Heart right ventricle (tissue), 12 donors: ENCODE results near the gene WNT8B. TPM values are rescaled to one million over a fixed set of nuclear protein-coding genes. Genes with fewer than 3 reads are reported as not detected.

ENCODE experiments used
- polyA plus RNA-seq, 2 donors: library from polyadenylated mRNA; stranded (reverse); fragments of 200-250 nt; gene quantifications; one replicate each; pipeline ENCODE4 v1.2.3, GENCODE V29; 2013
- total RNA-seq, 10 donors: library from RNA; stranded (reverse); fragmentation: NEBNext Ultra II Directional in 3 of 10; extraction: Animal tissue kit (Norgen Biotek cat#: 25700) in 3 of 10; gene quantifications; one replicate each; pipeline versions ENCODE4 v1.2.1 to v1.2.4, GENCODE V29; 2021 to 2023
- donor health status: ischemic (EF 13 %, LVEDD 7.1; RV severe dilation, severe dysfunction).
- donor health status: healthy with polysubstance abuse.
- donor health status: DM: no; HTN: yes; CAD: no.
- donor health status: DM: no; HTN: no; CAD: no.
- donor health status: ischemic (EF 25% LVEDD 6.9; RV normal size, moderate dysfunction).
- donor health status: ischemic (EF 25% LVEDD 5.7; RV mildly dilated, moderate dysfunction).
- donor health status: healthy.
- donor health status: nonischemic (EF 11% LVEDD 7.7; RV severe dilation, severe dysfunction).
- donor health status: DM: yes; HTN: yes; CAD: no.
- donor health status: PGD.
- donor health status: ischemic (EF 29% LVEDD 5.4; RV normal size, mild dysfunction).
- donor health status: nonischemic (EF 23%, LVEDD 6.1; RV moderate dilation, normal function).

The WNT8B gene
- total and polyA plus RNA-seq, 12 donors: not detected

Other genes with a start within 250 kb of the WNT8B start
- gene CHUK, start 233.4 kb upstream of the WNT8B start, total RNA-seq: 10 to 100 TPM in 6 of 10 donors, 1 to 10 TPM in 4; 7.7 to 13.7 (median 10.1) TPM
- 1 to 10 TPM; 7.3 to 7.7 TPM for gene CHUK, start 233.4 kb upstream of the WNT8B start, polyA plus RNA-seq
- 10 to 100 TPM in 9 of 10 donors, 1 to 10 TPM in 1; 9.5 to 20.0 (median 13.4) TPM for gene CWF19L1, start 195.4 kb upstream of the WNT8B start, total RNA-seq
- gene CWF19L1, start 195.4 kb upstream of the WNT8B start, polyA plus RNA-seq: 10 to 100 TPM; 14.0 to 15.3 TPM
- 10 to 100 TPM; 13.6 to 23.5 (median 19.8) TPM for gene BLOC1S2, start 176.3 kb upstream of the WNT8B start, total RNA-seq
- gene BLOC1S2, start 176.3 kb upstream of the WNT8B start, polyA plus RNA-seq: 10 to 100 TPM; 19.3 to 32.2 TPM
- not detected for gene PKD2L1, start 132.8 kb upstream of the WNT8B start, total RNA-seq
- not detected for gene PKD2L1, start 132.8 kb upstream of the WNT8B start, polyA plus RNA-seq
- 10 to 100 TPM in 6 of 10 donors, 1 to 10 TPM in 4; 1.8 to 24.7 (median 12.6) TPM for gene SCD, start 115.8 kb upstream of the WNT8B start, total RNA-seq
- gene SCD, start 115.8 kb upstream of the WNT8B start, polyA plus RNA-seq: 10 to 100 TPM; 44.6 to 62.7 TPM
- 10 to 100 TPM in 1 of 10 donors, 1 to 10 TPM in 9; 6.7 to 10.6 (median 8.3) TPM for gene SEC31B, start 56.9 kb downstream of the WNT8B start, total RNA-seq
- 10 to 100 TPM in 1 of 2 donors, 1 to 10 TPM in 1; 2.7 to 28.2 TPM for gene SEC31B, start 56.9 kb downstream of the WNT8B start, polyA plus RNA-seq
- 100 to 1,000 TPM; 321 to 498 (median 422) TPM for gene NDUFB8, start 66.9 kb downstream of the WNT8B start, total RNA-seq
- gene NDUFB8, start 66.9 kb downstream of the WNT8B start, polyA plus RNA-seq: 100 to 1,000 TPM; 750 to 915 TPM
- gene HIF1AN, start 72.9 kb downstream of the WNT8B start, total RNA-seq: 10 to 100 TPM; 40.9 to 66.8 (median 50.4) TPM
- gene HIF1AN, start 72.9 kb downstream of the WNT8B start, polyA plus RNA-seq: 1 to 10 TPM; 7.1 to 7.2 TPM